GM23338 (cell line): ENCODE measurements around the gene SAMHD1. TPM values are rescaled to one million over a fixed set of nuclear protein-coding genes. Genes with fewer than 3 reads are reported as not detected.

Experiments
- ATAC-seq: fragments of 200-7000 bp; cut with Tn5 transposase; 3 replicates; pipeline ENCODE4 v1.9.1; 2020
- DNase-seq: peaks from one replicate; pipeline ENCODE4 v3.0.0-alpha.2; 2015; ENCODE audit warnings: low spot score
- H2AFZ ChIP-seq: fragments of 200-600 bp; sonication (generic); 2 replicates; pipeline ENCODE4 v1.8.0; 2016; ENCODE audit warnings: antibody characterized with exemption, mild to moderate bottlenecking, moderate library complexity
- H3F3A ChIP-seq: fragments of 200-600 bp; sonication (generic); replicated peaks from 2 replicates; pipeline ENCODE4 v1.8.0; 2017; ENCODE audit warnings: antibody characterized with exemption, mixed run types, low read depth
- H3K27ac ChIP-seq: fragments of 200-600 bp; sonication (generic); 2 replicates; pipeline ENCODE4 v1.6.1; 2016; ENCODE audit warnings: low read depth
- H3K27me3 ChIP-seq: fragments of 200-600 bp; sonication (generic); 2 replicates; pipeline ENCODE4 v1.8.0; 2016; ENCODE audit warnings: mild to moderate bottlenecking, mixed run types, moderate library complexity; ENCODE audit not compliant: insufficient read depth
- H3K36me3 ChIP-seq: fragments of 200-600 bp; sonication (generic); 2 replicates; pipeline ENCODE4 v1.8.0; 2016; ENCODE audit warnings: mild to moderate bottlenecking; ENCODE audit not compliant: insufficient read depth
- H3K4me1 ChIP-seq: fragments of 200-600 bp; sonication (generic); 2 replicates; pipeline ENCODE4 v1.8.0; 2016; ENCODE audit warnings: mild to moderate bottlenecking, moderate library complexity; ENCODE audit not compliant: insufficient read depth
- H3K4me2 ChIP-seq: fragments of 200-600 bp; sonication (generic); 2 replicates; pipeline ENCODE4 v1.7.1; 2017; ENCODE audit warnings: mixed run types
- H3K4me3 ChIP-seq: fragments of 200-600 bp; sonication (generic); 2 replicates; pipeline ENCODE4 v1.6.1; 2016; ENCODE audit warnings: mixed run types
- H3K79me2 ChIP-seq: fragments of 200-600 bp; sonication (generic); replicated peaks from 2 replicates; pipeline ENCODE4 v1.8.0; 2017; ENCODE audit warnings: mild to moderate bottlenecking; ENCODE audit not compliant: insufficient read depth
- H3K9me2 ChIP-seq: fragments of 200-600 bp; sonication (generic); 2 replicates; pipeline ENCODE4 v1.8.0; 2017; ENCODE audit not compliant: insufficient read depth
- H4K20me1 ChIP-seq: fragments of 200-600 bp; sonication (generic); replicated peaks from 2 replicates; pipeline ENCODE4 v1.8.0; 2017; ENCODE audit warnings: mild to moderate bottlenecking; ENCODE audit not compliant: insufficient read depth
- H3K27ac Mint-ChIP-seq: 2 replicates; pipeline ENCODE4 v1.8.0; 2020; ENCODE audit warnings: inconsistent platforms, mild to moderate bottlenecking, moderate library complexity, mixed read lengths
- H3K27me3 Mint-ChIP-seq: 3 replicates; pipeline ENCODE4 v1.8.0; 2022; ENCODE audit warnings: low read depth, mild to moderate bottlenecking, moderate library complexity, mixed read lengths, inconsistent platforms; ENCODE audit not compliant: insufficient read depth, poor library complexity
- H3K36me3 Mint-ChIP-seq: 3 replicates; pipeline ENCODE4 v1.8.0; 2021; ENCODE audit warnings: low read depth, mild to moderate bottlenecking, inconsistent platforms, moderate library complexity, mixed read lengths
- H3K4me1 Mint-ChIP-seq: 3 replicates; pipeline ENCODE4 v1.8.0; 2020; ENCODE audit warnings: mild to moderate bottlenecking, inconsistent platforms, mixed read lengths
- H3K4me3 Mint-ChIP-seq: 3 replicates; pipeline ENCODE4 v1.8.0; 2021; ENCODE audit warnings: moderate library complexity, mild to moderate bottlenecking, inconsistent platforms, mixed read lengths
- H3K9me3 Mint-ChIP-seq: 3 replicates; pipeline ENCODE4 v1.8.0; 2020; ENCODE audit warnings: moderate library complexity, mild to moderate bottlenecking, inconsistent platforms, mixed read lengths
- CREB1 ChIP-seq: fragments of 250-450 bp; sonication (Bioruptor Pico); IDR thresholded peaks from 2 replicates; pipeline ENCODE4 v1.5.0; 2020; ENCODE audit warnings: low read depth, mild to moderate bottlenecking, moderate library complexity
- ETS1 ChIP-seq: IDR thresholded peaks from 2 replicates; pipeline ENCODE4 v1.6.1; 2016; ENCODE audit warnings: antibody characterized with exemption
- EZH2 ChIP-seq: fragments of 200-600 bp; sonication (generic); IDR thresholded peaks from one replicate; pipeline ENCODE4 v1.8.0; 2017; ENCODE audit warnings: antibody characterized with exemption, mild to moderate bottlenecking, low read depth; ENCODE audit not compliant: unreplicated experiment
- EZH2phosphoT487 ChIP-seq: fragments of 200-600 bp; sonication (generic); IDR thresholded peaks from one replicate; pipeline ENCODE4 v1.8.1; 2018; ENCODE audit warnings: antibody characterized with exemption; ENCODE audit not compliant: unreplicated experiment
- JUNB ChIP-seq: IDR thresholded peaks from one replicate; pipeline ENCODE4 v1.6.1; 2016; ENCODE audit warnings: antibody characterized with exemption; ENCODE audit not compliant: unreplicated experiment
- NANOG ChIP-seq: IDR thresholded peaks from 2 replicates; pipeline ENCODE4 v1.6.1; 2016; ENCODE audit warnings: antibody characterized with exemption, borderline replicate concordance
- POLR2AphosphoS5 ChIP-seq: IDR thresholded peaks from 2 replicates; pipeline ENCODE4 v1.6.1; 2016; ENCODE audit warnings: antibody characterized with exemption, low read depth
- STAT1 ChIP-seq: IDR thresholded peaks from one replicate; pipeline ENCODE4 v1.6.1; 2016; ENCODE audit warnings: antibody characterized with exemption; ENCODE audit not compliant: unreplicated experiment
- ZNF114 ChIP-seq: fragments of 250-450 bp; sonication (Bioruptor Pico); IDR thresholded peaks from 2 replicates; pipeline ENCODE4 v1.5.0; 2020; ENCODE audit warnings: mild to moderate bottlenecking, moderate library complexity
- ZNF331 ChIP-seq: fragments of 250-450 bp; sonication (Bioruptor Pico); IDR thresholded peaks from 2 replicates; pipeline ENCODE4 v1.5.0; 2020; ENCODE audit warnings: low read depth, mild to moderate bottlenecking, moderate library complexity
- ZNF462 ChIP-seq: fragments of 250-450 bp; sonication (Bioruptor Pico); IDR thresholded peaks from 2 replicates; pipeline ENCODE4 v1.5.0; 2020; ENCODE audit warnings: mild to moderate bottlenecking, moderate library complexity
- polyA plus RNA-seq: library from polyadenylated mRNA; unstranded; fragments of >200 nt; fragmentation: Nextera tagmentation; extraction: Ambion mirVana; gene quantifications from 2 replicates; pipeline ENCODE4 v1.2.1, GENCODE V29; 2016
- total RNA-seq: library from RNA; depleted of rRNA; stranded (reverse); fragments of >200 nt; shearing (Covaris generic); gene quantifications from 2 replicates; pipeline ENCODE4 v1.2.3, GENCODE V29; 2014
- TF ChIP-seq, protein P1 (sequence below): IDR thresholded peaks from one replicate; pipeline ENCODE4 v1.6.1; 2018; ENCODE audit warnings: antibody characterized with exemption; ENCODE audit not compliant: unreplicated experiment
- TF ChIP-seq, protein P2 (sequence below), 2 experiments: fragments of 200-600 bp in 1 of 2; sonication (generic) in 1 of 2; conservative IDR thresholded peaks; 2 replicates each; pipeline versions ENCODE4 v1.5.1 to v1.6.1; 2016 to 2017; ENCODE audit warnings: antibody characterized with exemption in 2 of 2, low read depth in 2 of 2, mild to moderate bottlenecking in 2 of 2, moderate library complexity in 1 of 2

Gene SAMHD1
- total and polyA plus RNA-seq, 2 experiments from 2014 or later = 21.9 to 45.4 TPM

DNA sequence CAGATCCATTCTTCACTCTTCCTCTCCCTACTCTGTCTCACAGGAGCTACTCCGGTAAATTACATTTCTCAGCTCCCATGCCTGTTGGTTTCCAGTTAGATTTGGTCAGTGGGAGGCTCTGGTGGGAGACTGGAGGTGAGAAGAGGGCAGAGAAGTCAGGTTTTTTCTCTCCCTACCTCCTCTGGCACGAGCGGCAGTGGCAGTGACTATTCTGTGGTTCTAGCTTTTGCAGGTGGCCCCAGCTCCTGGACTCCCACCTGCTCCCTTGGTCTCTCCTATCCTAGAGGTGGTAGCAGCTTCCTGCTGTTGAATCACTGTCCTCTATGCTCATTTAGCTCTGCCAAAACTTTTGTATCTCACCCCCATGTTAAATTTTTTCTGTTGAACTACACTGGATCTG lies 57.7 kb downstream of the SAMHD1 start:
- Histone ChIP-seq H3K4me3 (no peak overlapping the region), H3K79me2 (no peaks in the 10 kb centered on the region), H3F3A (no peaks in the 10 kb centered on the region), H3K4me2 (no peak overlapping the region), H3K27me3 (no peaks in the 10 kb centered on the region), H3K9me2 (no peaks in the 10 kb centered on the region), H3K4me1 (no peaks in the 10 kb centered on the region), H3K36me3 (peaks cover 4% of the 10 kb centered on the region; the same call in 1 of the 2 replicates), H2AFZ (no peak overlapping the region), H3K27ac (no peak overlapping the region), H4K20me1 (no peaks in the 10 kb centered on the region; the same call in 1 of the 2 replicates)
- no peaks in the 10 kb centered on the region for H3K9me3 Mint-ChIP-seq
- ATAC-seq (no peak), DNase-seq (no peak)
- no peak overlapping the region for H3K27ac Mint-ChIP-seq
- TF ChIP-seq CREB1 (CRISPR knock-in tag) (no peak), EZH2phosphoT487 (no peak), POLR2AphosphoS5 (no peak), ZNF114 (CRISPR knock-in tag) (no peak), STAT1 (no peak), ZNF331 (CRISPR knock-in tag) (no peak), JUNB (no peak), ETS1 (no peak), NANOG (no peak), EZH2 (no peak), ZNF462 (CRISPR knock-in tag) (no peak)
- TF ChIP-seq, protein P1, sequence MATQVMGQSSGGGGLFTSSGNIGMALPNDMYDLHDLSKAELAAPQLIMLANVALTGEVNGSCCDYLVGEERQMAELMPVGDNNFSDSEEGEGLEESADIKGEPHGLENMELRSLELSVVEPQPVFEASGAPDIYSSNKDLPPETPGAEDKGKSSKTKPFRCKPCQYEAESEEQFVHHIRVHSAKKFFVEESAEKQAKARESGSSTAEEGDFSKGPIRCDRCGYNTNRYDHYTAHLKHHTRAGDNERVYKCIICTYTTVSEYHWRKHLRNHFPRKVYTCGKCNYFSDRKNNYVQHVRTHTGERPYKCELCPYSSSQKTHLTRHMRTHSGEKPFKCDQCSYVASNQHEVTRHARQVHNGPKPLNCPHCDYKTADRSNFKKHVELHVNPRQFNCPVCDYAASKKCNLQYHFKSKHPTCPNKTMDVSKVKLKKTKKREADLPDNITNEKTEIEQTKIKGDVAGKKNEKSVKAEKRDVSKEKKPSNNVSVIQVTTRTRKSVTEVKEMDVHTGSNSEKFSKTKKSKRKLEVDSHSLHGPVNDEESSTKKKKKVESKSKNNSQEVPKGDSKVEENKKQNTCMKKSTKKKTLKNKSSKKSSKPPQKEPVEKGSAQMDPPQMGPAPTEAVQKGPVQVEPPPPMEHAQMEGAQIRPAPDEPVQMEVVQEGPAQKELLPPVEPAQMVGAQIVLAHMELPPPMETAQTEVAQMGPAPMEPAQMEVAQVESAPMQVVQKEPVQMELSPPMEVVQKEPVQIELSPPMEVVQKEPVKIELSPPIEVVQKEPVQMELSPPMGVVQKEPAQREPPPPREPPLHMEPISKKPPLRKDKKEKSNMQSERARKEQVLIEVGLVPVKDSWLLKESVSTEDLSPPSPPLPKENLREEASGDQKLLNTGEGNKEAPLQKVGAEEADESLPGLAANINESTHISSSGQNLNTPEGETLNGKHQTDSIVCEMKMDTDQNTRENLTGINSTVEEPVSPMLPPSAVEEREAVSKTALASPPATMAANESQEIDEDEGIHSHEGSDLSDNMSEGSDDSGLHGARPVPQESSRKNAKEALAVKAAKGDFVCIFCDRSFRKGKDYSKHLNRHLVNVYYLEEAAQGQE = no peak
- TF ChIP-seq, protein P2, sequence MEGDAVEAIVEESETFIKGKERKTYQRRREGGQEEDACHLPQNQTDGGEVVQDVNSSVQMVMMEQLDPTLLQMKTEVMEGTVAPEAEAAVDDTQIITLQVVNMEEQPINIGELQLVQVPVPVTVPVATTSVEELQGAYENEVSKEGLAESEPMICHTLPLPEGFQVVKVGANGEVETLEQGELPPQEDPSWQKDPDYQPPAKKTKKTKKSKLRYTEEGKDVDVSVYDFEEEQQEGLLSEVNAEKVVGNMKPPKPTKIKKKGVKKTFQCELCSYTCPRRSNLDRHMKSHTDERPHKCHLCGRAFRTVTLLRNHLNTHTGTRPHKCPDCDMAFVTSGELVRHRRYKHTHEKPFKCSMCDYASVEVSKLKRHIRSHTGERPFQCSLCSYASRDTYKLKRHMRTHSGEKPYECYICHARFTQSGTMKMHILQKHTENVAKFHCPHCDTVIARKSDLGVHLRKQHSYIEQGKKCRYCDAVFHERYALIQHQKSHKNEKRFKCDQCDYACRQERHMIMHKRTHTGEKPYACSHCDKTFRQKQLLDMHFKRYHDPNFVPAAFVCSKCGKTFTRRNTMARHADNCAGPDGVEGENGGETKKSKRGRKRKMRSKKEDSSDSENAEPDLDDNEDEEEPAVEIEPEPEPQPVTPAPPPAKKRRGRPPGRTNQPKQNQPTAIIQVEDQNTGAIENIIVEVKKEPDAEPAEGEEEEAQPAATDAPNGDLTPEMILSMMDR (conservative IDR thresholded peaks at IDR 0.05; ENCODE audit: low read depth in 2 of 2) = no peak
- peaks cover 8% of the 10 kb centered on the region; the same call in 2 of the 3 replicates for H3K36me3 Mint-ChIP-seq
- H3K4me1 Mint-ChIP-seq = no peaks in the 10 kb centered on the region
- no peak overlapping the region for H3K4me3 Mint-ChIP-seq
- H3K27me3 Mint-ChIP-seq = peaks cover 1% of the 10 kb centered on the region
